ENCODE data around the gene EPPIN. TPM values are rescaled to one million over a fixed set of nuclear protein-coding genes. Genes with fewer than 3 reads are reported as not detected.

The EPPIN gene
- total RNA-seq, 1 donor from 2014 or later, result not detected

DNA sequence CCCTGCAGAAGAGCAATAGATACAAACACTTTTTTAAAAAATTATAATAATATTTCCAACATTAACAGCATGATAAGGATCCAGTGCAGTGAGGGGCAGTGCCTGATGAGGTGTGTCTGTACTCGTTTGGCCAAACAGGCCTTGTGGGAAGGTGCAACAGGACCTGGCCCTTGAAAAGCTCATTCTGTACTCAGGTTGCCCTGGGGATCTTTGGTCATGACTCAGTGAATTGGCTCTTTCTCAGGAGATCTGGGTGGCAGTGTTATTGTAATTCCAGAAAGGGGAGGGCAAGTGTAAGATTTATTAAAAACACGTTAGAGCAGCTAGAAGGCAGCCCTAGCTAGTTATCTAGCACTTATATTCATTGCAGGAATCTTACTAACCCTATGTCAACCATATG lies 28.9 kb downstream of the EPPIN start:
- no peaks in the 10 kb centered on the region for H3K4me1 Mint-ChIP-seq (ENCODE audit: low read depth, unreplicated experiment)
- no peaks in the 10 kb centered on the region for H3K27me3 Mint-ChIP-seq (ENCODE audit: unreplicated experiment)
- H3K27ac Mint-ChIP-seq (ENCODE audit: unreplicated experiment), result no peak overlapping the region
- TF ChIP-seq, protein P1, sequence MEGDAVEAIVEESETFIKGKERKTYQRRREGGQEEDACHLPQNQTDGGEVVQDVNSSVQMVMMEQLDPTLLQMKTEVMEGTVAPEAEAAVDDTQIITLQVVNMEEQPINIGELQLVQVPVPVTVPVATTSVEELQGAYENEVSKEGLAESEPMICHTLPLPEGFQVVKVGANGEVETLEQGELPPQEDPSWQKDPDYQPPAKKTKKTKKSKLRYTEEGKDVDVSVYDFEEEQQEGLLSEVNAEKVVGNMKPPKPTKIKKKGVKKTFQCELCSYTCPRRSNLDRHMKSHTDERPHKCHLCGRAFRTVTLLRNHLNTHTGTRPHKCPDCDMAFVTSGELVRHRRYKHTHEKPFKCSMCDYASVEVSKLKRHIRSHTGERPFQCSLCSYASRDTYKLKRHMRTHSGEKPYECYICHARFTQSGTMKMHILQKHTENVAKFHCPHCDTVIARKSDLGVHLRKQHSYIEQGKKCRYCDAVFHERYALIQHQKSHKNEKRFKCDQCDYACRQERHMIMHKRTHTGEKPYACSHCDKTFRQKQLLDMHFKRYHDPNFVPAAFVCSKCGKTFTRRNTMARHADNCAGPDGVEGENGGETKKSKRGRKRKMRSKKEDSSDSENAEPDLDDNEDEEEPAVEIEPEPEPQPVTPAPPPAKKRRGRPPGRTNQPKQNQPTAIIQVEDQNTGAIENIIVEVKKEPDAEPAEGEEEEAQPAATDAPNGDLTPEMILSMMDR (IDR thresholded peaks at IDR 0.05; ENCODE audit: partially characterized antibody, unreplicated experiment), result no peak
- H3K9me3 Mint-ChIP-seq (ENCODE audit: unreplicated experiment), result no peaks in the 10 kb centered on the region
- no peaks in the 10 kb centered on the region for H3K36me3 Mint-ChIP-seq (ENCODE audit: unreplicated experiment)
- DNase-seq, result no peak
- no peak overlapping the region for H3K4me3 Mint-ChIP-seq (ENCODE audit: unreplicated experiment)

GRCh38 chr20:45515147-45515913 lies 31.9 kb downstream of the EPPIN start, which contains the start of gene SPINT3:
Gene SPINT3, minus strand, starts transcription at chr20:45515622. Its CDS starts 14 bp downstream, at chr20:45515608.
- Mint-ChIP-seq H3K9me3 (ENCODE audit: unreplicated experiment) (no peaks in the 10 kb centered on the region), H3K4me3 (ENCODE audit: unreplicated experiment) (no peak within 1 kb of the TSS)

GRCh38 chr20:45510242-45510862 lies 36.8 kb downstream of the EPPIN start:
- Mint-ChIP-seq H3K9me3 (ENCODE audit: unreplicated experiment) (no peaks in the 10 kb centered on the region), H3K27ac (ENCODE audit: unreplicated experiment) (no peak overlapping the region), H3K4me1 (ENCODE audit: low read depth, unreplicated experiment) (no peaks in the 10 kb centered on the region), H3K36me3 (ENCODE audit: unreplicated experiment) (no peaks in the 10 kb centered on the region), H3K4me3 (ENCODE audit: unreplicated experiment) (no peak overlapping the region), H3K27me3 (ENCODE audit: unreplicated experiment) (no peaks in the 10 kb centered on the region)
- no peak for DNase-seq
- TF ChIP-seq, protein P1 (IDR thresholded peaks at IDR 0.05; ENCODE audit: partially characterized antibody, unreplicated experiment), result no peak

More at GRCh38 chr20:45515147-45515913, 31.9 kb downstream of the EPPIN start, which contains the start of gene SPINT3:
- no peak within 1 kb of the TSS for H3K27ac Mint-ChIP-seq (ENCODE audit: unreplicated experiment)
- no peaks in the 10 kb centered on the region for H3K27me3 Mint-ChIP-seq (ENCODE audit: unreplicated experiment)
- no peaks in the 10 kb centered on the region for H3K4me1 Mint-ChIP-seq (ENCODE audit: low read depth, unreplicated experiment)
- no peaks in the 10 kb centered on the region for H3K36me3 Mint-ChIP-seq (ENCODE audit: unreplicated experiment)
- no peak for DNase-seq
- TF ChIP-seq, protein P1 (IDR thresholded peaks at IDR 0.05; ENCODE audit: partially characterized antibody, unreplicated experiment), result no peak

GRCh38 chr20:45509091-45509490 lies 38.1 kb downstream of the EPPIN start:
- Mint-ChIP-seq H3K4me1 (ENCODE audit: low read depth, unreplicated experiment) (no peaks in the 10 kb centered on the region), H3K9me3 (ENCODE audit: unreplicated experiment) (no peaks in the 10 kb centered on the region), H3K27me3 (ENCODE audit: unreplicated experiment) (no peaks in the 10 kb centered on the region), H3K36me3 (ENCODE audit: unreplicated experiment) (no peaks in the 10 kb centered on the region), H3K4me3 (ENCODE audit: unreplicated experiment) (no peak overlapping the region), H3K27ac (ENCODE audit: unreplicated experiment) (no peak overlapping the region)
- no peak for DNase-seq
- TF ChIP-seq, protein P1 (IDR thresholded peaks at IDR 0.05; ENCODE audit: partially characterized antibody, unreplicated experiment), result no peak
